Astrocyte of the hippocampus (primary cell): ENCODE measurements around the gene EPB41L2.

Source experiments
- DNase-seq: peaks from one replicate; pipeline ENCODE4 v3.0.0; 2011; ENCODE audit warnings: low read depth, low spot score

EPB41L2 gene

GRCh38 chr6:130840050-130840449, 223.0 kb downstream of the EPB41L2 start:
- DNase-seq, result no peak

- DNase-seq, result no peak
Measured at GRCh38 chr6:130839379-130839778, 223.7 kb downstream of the EPB41L2 start.

GRCh38 chr6:130838951-130839350, 224.1 kb downstream of the EPB41L2 start:
- no peak for DNase-seq

GRCh38 chr6:130838250-130838860, 224.7 kb downstream of the EPB41L2 start:
- no peak for DNase-seq

GRCh38 chr6:130837067-130837466, 226.0 kb downstream of the EPB41L2 start:
- no peak for DNase-seq

GRCh38 chr6:130836055-130836640, 226.9 kb downstream of the EPB41L2 start:
- no peak for DNase-seq

GRCh38 chr6:130834482-130835251, 228.4 kb downstream of the EPB41L2 start:
- no peak for DNase-seq

- no peak for DNase-seq
Measured at GRCh38 chr6:130833569-130833968, 229.5 kb downstream of the EPB41L2 start.

GRCh38 chr6:130831607-130832006, 231.4 kb downstream of the EPB41L2 start:
- DNase-seq, result no peak

GRCh38 chr6:130829333-130829910, 233.6 kb downstream of the EPB41L2 start:
- DNase-seq, result no peak

GRCh38 chr6:130827247-130828149, 235.5 kb downstream of the EPB41L2 start, which contains the start of gene SMLR1:
Gene SMLR1, plus strand, starts transcription at chr6:130827406. Its CDS starts 8 bp downstream, at chr6:130827414.
- no peak for DNase-seq

GRCh38 chr6:130826442-130827246, 236.4 kb downstream of the EPB41L2 start:
- DNase-seq, result no peak

- no peak for DNase-seq
Measured at GRCh38 chr6:130825772-130826441, 237.1 kb downstream of the EPB41L2 start.

- DNase-seq, result no peak
Measured at GRCh38 chr6:130824978-130825694, 237.9 kb downstream of the EPB41L2 start.

- DNase-seq, result no peak
Measured at GRCh38 chr6:130822736-130823135, 240.3 kb downstream of the EPB41L2 start.

GRCh38 chr6:130815200-130816071, 247.6 kb downstream of the EPB41L2 start:
- DNase-seq, result no peak

- no peak for DNase-seq
Measured at GRCh38 chr6:130814506-130814905, 248.5 kb downstream of the EPB41L2 start.

GRCh38 chr6:130811932-130812331, 251.1 kb downstream of the EPB41L2 start:
- DNase-seq, result no peak
